NCI-H2029 treated with DMSO at 0.1 percent for 48 hours (cell line): ENCODE data around the gene CFAP46.
"Not testable (repeated sequence)": the region's sequence is repeated elsewhere in the genome, so short reads cannot be mapped to it uniquely, and the experiment has no call there.

Source experiments
- DNase-seq: peaks from one replicate; lab custom pipeline; 2025; lab: John Stamatoyannopoulos, UW

CFAP46 gene

DNA sequence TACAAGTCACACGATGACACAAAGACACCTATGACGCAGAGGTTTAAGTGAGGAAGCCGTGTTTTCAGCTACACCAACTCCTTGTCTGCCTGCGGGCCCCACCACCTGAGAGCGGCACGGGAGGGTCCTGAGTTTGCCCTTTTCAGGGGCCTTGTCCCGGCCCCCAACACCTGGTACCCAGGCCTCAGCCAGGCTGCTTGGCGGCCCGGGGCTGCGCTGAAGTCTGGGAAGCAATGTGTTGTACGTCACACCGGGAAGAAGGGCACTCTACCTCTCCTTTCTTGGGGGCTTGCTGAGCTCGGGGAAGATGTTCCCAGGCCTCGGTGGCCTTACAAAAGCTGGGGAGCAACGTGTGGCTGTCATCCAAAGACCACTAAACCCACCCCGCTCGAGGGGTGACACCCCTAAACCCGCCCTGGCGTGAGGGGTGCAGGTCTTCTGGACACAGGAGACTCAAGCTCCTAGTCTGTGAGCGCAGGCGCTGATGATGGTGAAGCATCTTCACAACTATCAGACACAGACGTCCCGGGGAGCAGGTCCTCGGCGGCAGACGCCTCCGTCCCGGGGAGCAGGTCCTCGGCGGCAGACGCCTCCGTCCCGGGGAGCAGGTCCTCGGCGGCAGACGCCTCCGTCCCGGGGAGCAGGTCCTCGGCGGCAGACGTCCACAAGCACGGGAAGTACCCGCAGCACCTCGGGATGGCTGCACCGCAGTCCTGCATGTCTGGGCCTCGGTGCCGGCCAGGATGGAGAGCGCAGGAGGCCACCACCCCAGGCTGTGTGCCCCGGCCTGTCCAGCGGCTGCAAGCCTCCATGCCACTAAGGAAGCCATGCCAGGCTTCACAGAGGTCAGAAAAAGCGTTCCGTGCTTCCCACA is 15.4 kb downstream of the CFAP46 start:
- no peak for DNase-seq

DNA sequence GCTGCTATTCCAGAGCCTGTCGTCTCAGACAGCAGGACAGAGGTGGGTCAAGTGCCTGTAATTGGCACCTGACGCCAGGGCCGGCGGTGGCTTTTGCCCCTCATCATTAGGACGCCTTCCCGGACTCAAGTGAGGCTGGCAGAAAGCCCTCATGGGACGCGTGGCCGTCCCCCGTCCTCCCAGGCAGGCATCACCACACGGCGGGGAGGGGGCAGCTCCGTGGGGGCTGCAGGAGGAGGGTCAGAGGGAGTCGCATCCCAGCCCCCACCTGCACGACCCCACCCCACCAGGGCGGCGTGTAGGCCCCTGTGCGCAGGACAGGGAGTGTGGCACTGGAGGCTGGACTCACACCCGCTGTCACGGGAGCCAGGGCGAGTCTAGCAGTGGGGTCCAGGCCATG is 16.3 kb downstream of the CFAP46 start:
- DNase-seq = no peak

DNA sequence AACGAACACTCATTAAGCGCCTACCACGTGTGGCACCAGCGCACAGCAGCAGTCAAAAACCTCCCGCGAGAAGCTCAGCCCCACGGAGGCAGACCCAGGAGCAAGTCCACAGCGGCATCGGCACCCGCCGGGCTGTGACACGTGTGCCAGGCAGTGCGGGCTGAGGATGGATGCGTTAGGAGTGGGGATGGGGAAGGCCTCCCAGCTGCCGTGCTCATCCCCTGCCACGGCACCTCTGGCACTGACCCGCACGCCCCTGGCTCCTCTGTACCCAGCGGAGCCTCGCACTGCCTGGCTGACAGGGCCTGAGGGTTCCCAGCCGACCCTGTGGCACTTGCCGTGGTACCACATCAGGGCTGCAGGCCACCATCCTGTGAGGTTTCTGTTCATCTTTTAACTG is 16.8 kb downstream of the CFAP46 start:
- no peak for DNase-seq

DNA sequence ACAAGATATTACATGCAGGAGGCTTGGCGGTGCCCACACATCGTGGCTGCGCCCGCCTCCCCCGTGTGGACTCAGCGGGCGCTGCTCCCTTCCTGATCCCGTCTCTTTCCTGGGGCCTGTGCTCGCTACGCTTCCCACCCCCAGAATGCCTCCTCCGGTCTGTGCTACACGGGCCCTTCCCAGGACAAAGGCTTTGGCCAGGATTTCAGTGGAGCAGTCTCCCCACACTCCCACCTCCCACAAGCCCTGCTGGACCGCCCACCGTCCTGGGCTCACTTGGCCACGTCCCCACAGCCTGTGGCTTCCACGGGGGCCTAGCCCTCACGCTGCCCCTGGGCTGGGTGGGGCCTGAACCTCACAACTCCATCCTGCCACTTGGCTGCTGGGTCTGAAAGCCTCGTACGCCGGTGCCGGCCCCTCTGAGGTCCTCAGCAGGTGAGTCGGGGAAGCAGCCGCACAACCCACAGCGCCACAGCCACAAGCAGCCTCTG is 17.3 kb downstream of the CFAP46 start:
- DNase-seq = no peak

DNA sequence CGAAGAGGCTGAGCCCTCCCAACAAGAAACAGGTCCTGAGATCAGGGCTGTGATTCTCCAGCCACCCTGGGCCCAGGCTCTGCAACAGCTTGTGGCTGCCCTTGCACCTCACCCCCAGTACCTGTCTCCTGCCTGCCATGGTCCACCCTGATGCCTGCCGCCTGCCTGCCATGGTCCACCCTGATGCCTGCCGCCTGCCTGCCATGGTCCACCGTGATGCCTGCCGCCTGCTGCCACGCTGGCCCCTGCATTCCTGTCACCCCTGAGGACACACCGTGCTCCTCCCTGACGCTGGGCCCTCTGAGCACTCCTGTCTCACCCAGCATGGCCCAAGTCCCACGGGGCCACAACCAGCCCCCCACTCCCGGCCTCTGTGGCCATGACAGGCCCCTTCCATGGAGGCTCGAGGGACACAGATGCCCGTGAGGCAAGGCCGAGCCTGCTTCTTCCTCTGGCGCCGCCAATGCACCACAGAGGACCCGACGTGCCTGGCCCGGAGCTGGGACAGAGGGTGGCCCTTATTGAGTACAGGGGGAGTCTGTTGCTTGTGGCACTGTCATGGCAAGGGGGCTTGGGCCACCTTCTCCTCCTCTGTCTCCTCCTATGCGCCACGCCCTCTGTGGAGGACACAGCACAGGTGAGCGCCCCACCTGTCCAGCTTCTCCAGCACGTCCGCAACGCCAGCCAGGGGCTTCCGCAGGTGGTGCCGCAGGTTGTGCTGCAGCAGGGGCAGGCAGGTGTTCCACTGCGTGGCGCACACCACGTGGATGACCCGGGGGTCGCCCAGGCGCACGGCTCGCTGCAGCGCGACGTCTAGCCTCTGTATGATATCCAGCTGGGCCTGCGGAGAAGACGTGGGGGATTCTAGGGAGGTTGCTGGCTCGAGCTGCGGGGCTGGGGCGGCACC is 18.1 kb downstream of the CFAP46 start:
- DNase-seq = no peak

DNA sequence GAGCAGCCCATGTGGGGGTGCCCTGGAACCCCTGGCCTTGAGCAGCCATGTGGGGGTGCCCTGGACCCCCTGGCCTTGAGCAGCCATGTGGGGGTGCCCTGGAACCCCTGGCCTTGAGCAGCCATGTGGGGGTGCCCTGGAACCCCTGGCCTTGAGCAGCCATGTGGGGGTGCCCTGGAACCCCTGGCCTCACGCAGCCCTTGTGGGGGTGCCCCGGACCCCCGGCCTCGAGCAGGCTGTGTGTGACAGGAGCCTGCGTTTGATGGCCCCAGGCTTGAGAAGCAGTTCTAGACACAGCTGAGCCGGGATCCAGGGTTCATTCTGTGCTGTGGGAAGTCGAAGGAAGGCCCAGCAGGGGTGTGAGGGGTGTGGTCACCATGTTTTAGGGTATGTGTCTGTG is 19.0 kb downstream of the CFAP46 start:
- DNase-seq = not testable (repeated sequence)

DNA sequence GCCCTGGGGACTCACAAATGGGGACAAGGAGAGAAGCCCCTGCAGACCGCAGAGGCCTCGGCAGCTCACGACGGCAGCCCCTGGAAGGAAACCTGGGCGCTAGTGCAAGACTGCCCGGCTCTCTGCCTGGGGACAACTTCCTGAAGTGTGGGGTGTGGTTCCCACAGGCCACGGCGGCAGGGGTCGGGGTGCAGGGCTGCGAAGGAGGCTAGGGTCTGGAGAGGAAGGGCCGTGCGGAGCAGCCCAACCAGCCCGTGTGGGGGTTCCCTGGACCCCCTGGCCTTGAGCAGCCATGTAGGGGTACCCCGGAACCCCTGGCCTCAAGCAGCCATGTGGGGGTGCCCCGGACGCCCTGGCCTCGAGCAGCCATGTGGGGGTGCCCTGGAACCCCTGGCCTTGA is 19.5 kb downstream of the CFAP46 start:
- DNase-seq = no peak

DNA sequence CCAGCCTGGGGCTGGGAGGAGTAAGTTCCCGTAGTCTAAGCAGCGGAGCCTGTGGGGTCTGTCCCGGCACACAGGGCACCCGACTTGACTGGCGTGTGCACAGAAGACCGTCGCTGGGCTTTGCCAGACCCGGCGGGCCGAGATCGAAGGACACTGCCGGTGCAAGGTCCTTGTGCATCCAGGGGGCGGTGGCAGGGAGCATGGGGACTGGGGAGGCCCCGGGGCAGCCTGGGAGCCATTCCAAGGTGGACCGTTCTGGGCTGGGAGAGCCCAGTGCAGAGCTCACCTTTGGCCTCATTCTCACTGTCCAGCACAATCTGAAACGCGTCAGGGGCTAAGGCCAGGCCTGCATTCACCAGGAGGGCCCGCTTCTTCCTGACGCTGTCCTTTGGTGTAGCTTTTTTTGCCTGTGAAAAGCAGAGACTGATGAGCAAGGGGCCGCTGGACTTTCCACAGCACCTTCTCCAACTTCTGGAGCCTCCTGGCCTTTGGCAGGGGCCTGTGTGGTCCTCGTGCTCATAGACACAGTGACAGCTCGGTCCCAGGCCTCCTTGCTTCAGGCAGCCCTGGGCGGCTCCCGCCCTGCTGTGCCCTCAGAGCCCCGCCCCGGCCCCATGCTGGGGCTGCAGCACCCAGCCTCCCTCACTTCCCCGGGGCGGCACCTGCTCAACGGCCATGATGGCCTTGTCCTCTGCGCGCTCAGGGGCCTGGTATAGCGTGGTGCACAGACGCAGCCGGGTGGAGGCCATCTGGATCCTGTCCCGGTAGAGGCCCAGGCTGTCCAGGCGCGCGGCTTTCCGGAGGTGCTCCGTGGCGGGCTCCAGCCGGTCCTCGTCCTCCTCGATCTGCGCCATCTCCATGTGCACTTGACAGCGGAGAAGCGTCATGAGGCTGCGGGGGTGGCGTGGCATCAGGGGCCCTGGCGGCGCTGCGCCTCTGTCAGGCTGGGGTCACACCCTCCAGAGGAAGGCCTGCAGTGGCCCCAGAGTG is 20.3 kb downstream of the CFAP46 start:
- no peak for DNase-seq

DNA sequence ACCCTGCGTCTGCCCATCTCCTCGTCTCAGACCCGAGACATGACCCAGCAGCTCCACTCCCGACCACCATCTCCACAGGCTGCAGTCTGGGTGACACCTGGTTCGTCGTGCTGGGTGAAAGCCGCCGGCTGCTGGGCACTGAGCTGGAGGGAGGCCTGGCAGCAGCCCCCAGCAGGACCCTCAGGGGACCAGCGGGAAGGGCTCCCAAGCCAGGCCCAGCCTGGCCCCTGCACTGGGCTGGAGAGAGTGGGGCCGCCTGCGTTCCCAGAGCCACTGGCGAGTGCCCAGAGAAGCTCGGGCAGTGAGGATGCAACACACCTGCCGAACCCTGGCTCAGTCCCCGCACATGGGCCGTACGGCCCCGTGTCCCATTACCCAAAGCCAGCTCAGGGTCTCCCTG is 21.3 kb downstream of the CFAP46 start:
- no peak for DNase-seq

DNA sequence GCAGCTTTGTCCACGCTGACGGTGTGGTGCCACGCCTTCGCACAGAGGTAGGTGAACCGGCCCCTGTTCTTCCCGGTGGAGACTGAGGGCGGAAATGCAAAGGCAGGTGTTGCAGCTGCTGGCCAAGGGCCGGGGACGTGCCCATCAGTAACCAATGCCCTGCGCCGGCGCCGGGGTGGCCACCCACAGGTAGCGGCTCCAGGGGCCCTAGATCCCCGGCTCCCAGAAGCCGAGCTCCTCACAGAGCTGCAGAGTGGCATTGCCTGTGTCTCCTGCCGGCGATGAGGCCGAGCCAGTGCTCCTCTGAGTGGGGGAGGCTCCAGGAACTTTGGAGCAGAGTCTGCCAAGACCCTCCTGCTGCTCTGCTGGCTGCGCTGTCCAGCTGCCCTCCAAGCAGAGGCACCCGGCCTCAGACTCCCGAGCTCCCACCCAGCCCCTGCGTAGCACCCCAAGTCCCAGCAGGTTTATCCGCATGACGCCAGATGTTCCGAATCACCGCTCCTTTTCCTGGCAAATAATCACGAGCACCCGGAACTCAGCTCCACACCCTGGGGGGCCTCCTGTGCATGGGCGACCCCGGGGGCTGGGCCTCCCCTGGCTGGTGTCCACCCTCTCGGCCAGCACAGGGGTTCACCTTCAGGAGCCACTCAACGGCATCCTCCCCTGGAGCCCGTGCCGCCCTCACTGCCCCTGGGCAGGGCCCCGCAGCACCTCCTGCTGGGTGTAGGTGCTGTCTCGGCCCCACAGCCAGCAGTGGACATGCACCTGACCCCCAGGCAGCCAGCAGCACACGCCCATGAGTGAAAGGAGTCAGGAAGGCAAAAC is 22.1 kb downstream of the CFAP46 start:
- DNase-seq = no peak

DNA sequence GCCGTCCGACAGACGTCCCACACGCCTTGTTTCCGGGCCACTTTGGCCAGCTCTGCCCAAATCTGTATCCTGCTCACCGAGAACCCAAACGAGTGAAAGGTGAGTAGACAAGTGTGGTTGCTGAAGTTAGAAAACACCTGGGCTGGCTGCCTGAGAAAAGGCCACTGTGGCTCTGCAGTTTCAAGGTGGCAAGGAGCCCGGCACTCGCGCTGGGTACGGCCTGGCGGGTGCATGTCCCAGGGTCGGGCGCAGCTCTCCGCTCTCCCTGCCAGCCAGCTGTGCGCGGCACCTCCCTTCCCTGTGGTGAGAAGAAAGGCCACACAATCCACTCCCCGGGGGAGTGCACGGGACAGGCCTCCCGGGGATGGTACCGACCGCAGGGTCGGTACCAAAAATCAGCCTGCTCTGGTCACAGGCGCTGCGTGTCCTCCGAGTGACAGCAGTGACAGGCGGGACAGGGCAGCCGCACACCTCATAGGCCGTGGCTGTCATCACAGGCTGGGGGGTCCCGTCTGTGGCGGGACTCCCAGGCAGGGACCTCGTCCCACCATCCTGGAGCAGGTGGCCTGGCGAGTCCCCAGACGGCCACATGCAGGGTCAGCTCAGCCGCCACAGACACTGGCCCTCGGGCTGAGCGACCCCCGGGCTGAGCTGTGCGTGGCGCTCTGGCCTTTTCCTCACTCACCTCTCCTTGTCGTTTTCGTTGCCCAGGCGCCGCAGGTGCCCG is 22.8 kb downstream of the CFAP46 start:
- DNase-seq = no peak

DNA sequence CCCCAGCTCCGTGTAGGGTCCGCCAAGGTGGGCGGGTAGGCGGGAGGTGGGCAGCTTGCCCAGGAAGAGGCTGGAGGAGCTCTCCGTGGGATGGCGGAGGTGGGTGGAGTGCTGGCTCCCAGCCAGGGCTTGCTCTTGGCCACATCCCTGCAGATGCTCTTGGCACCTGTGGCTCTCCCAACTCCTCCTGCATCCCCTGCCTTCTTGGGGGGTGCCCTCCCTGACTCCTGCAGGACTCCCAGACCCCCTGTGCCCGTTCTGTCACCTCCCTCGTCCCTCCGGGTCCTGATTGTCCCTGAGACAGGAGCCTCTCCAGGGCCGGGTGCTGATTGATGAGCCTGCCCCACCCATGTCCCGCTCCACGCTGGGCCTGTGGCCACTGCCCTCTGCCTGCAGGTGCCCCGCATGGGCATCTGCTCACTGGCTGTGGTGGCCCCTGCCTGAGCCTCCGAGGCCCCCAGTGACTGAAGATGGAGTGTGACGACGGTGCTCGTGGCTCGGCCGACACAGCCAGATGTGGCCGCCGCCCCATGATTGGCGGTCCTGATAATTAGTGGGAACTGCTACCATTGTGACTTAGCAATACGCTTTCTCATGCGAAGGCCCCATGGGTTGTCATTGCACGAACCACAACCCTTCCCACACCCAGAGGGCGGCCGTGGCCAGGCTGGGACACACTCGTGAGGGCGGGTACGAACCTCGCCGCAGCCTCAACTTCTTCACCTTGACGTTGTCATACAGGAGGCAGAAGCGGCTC is 23.6 kb downstream of the CFAP46 start:
- no peak for DNase-seq

DNA sequence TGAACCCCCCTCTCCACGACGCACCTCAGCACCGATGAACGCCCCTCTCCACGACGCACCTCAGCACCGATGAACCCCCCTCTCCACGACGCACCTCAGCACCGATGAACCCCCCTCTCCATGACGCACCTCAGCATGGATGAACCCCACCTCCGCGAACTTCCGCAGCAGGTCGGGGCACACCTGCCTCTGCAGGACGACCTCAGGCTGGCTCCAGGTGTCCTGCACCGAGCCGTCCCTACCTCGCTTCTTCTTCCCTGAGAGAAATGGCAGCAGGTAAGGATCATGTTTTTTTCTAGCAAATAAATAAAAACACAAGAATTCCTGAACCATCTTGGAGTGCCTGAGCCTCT is 24.1 kb downstream of the CFAP46 start:
- DNase-seq = no peak

DNA sequence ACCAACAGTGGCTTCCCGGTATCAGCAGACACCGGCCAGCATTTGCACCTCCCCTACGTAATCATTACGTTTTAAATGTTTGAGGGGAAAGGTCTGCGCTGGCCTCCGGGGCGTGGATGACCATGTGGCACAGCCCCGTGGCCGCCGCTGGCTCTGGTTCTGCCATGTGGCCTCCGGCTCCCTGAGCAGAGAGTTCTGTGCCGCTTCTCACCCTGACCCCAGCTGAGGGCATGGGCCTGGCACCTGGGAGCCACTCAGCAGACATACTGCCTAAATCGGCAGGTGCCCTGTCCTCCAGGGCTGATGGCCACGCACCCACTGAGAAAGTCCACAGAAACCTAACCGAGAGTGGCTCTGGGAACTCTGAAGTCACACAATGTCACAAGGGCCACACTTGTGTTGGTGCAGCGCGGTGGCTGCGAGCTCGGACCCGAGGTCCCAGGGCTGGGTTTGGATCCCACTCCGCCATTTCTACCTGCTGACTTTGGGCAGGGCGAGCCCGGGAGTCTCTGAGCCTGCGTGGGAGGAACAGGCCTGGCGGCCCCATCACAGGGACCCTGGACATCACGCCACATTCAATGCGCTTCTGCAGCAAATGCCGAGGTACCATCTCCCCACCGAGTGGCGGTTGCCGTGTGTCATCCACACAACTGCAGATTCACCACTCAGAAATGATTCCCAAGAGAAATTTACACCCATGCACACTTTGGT is 25.3 kb downstream of the CFAP46 start:
- DNase-seq = no peak

DNA sequence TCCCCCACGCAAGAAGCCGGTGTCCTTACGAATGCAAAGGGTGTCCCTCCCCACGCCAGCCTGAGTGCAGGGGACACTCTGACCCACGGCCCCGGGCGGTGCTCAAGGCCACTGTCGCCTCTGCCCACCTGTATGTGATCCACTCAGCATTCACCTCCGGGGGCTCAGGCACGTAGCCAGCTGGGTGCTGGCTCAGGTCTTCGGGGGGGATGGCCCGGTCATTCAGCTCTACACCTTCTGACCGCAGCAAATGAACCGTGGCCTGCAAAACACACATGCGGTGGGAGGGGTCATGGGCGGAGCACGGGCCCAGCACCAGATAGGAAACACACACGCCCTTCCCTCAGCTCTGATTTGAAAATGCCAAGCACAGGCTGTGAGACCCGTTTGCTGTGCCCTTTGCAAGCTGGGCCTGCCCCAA is 25.9 kb downstream of the CFAP46 start:
- DNase-seq = no peak

DNA sequence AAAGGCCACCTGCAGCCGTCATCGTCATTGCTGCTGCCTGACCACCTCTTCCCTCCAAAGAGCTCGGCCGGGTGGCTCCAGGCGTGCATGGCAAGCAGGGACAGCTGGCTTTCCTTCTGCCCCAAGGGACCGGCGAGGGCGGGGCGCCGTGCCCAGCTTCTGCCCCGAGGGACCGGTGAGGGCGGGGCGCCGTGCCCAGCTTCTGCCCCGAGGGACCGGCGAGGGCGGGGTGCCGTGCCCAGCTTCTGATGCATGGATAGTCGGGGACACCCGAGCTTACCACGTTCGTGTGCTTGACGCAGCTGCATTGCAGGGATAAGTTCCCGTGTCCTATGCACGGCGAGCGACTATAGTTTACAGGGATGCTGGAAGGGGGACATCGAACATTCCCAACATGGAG is 27.0 kb downstream of the CFAP46 start:
- no peak for DNase-seq

DNA sequence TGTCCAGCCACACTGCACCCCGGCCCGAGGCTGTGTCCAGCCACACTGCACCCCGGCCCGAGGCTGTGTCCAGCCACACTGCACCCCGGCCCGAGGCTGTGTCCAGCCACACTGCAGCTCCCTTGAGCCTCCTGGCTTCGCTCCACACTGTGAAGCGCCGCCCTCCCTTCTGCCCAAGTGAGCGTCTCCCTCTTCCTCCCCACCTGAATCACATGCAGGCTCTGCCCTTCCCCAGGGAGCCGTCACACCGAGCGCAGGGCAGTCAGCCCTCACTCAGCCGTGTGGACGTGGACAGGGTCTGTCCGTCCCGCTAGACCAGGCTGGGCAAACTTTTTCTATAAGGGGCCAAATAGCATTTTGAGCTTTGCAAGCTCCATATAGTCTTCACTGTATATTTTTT is 27.6 kb downstream of the CFAP46 start:
- DNase-seq = no peak

DNA sequence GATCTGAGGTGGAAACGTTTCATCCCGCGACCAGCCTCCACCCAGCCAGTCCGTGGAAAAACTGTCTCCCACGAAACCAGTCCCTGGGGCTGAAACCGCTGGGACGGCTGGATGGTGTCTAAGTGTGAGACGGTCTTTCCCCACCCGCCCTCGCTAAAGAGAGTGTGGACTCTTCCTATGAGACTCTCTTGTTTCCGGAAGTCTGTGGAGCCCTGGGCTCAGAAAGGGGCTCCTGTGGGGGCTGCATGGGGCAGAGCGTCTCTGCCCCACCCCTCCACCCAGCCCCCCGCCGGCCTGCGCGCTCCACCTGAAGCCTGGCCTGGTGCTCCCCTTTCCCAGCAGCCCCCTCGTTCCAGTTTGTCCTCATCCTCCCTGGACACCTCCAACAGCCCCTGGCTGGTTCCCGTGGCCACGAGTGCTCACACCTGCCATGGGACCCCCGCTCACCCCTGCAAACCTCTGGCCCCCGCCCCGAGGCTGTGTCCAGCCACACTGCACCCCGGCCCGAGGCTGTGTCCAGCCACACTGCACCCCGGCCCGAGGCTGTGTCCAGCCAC is 28.7 kb downstream of the CFAP46 start:
- no peak for DNase-seq
